Loucy (cell line): ENCODE data around the gene BRAF.
"Not testable (repeated sequence)": the region's sequence is repeated elsewhere in the genome, so short reads cannot be mapped to it uniquely, and the experiment has no call there.

Source experiments
- H2AFZ ChIP-seq: fragments of 200-600 bp; sonication (generic); 2 replicates; pipeline ENCODE4 v1.6.0; 2016; ENCODE audit warnings: antibody characterized with exemption, mild to moderate bottlenecking, low read length, moderate library complexity
- H3F3A ChIP-seq: fragments of 200-600 bp; 2 replicates; pipeline ENCODE4 v1.6.0; 2016; ENCODE audit warnings: antibody characterized with exemption, low read depth, mild to moderate bottlenecking
- H3K27me3 ChIP-seq: fragments of 200-600 bp; sonication (generic); 2 replicates; pipeline ENCODE4 v1.6.1; 2014; ENCODE audit warnings: low read length, mild to moderate bottlenecking; ENCODE audit not compliant: insufficient read depth, poor library complexity, severe bottlenecking
- H3K36me3 ChIP-seq: fragments of 200-600 bp; sonication (generic); 2 replicates; pipeline ENCODE4 v1.6.1; 2016; ENCODE audit warnings: low read length; ENCODE audit not compliant: insufficient read depth
- H3K4me1 ChIP-seq: fragments of 200-600 bp; sonication (generic); 2 replicates; pipeline ENCODE4 v1.5.1; 2014; ENCODE audit warnings: low read length, mild to moderate bottlenecking; ENCODE audit not compliant: insufficient read depth, poor library complexity, severe bottlenecking
- H3K4me2 ChIP-seq: fragments of 200-600 bp; sonication (generic); 2 replicates; pipeline ENCODE4 v1.6.0; 2014; ENCODE audit warnings: antibody characterized with exemption, low read length, low read depth, mild to moderate bottlenecking; ENCODE audit not compliant: poor library complexity, severe bottlenecking
- H3K4me3 ChIP-seq: fragments of 200-600 bp; sonication (generic); 2 replicates; pipeline ENCODE4 v1.5.1; 2014; ENCODE audit warnings: low read length, mild to moderate bottlenecking, mixed read lengths; ENCODE audit not compliant: poor library complexity, severe bottlenecking
- H3K79me2 ChIP-seq: fragments of 200-600 bp; sonication (generic); 2 replicates; pipeline ENCODE4 v1.6.1; 2014; ENCODE audit warnings: low read length; ENCODE audit not compliant: insufficient read depth
- H3K9ac ChIP-seq: fragments of 200-600 bp; sonication (generic); 2 replicates; pipeline ENCODE4 v1.6.0; 2014; ENCODE audit warnings: mild to moderate bottlenecking, low read depth, low read length, moderate library complexity; ENCODE audit not compliant: poor library complexity, severe bottlenecking
- H3K9me2 ChIP-seq: fragments of 200-600 bp; sonication (generic); replicated peaks from 2 replicates; pipeline ENCODE4 v1.6.1; 2016; ENCODE audit warnings: low read depth, low read length, mixed read lengths
- H3K9me3 ChIP-seq: fragments of 200-600 bp; sonication (generic); 2 replicates; pipeline ENCODE4 v1.6.1; 2014; ENCODE audit warnings: mild to moderate bottlenecking, antibody characterized with exemption, low read length, low read depth; ENCODE audit not compliant: insufficient read depth
- H4K20me1 ChIP-seq: fragments of 200-600 bp; sonication (generic); 2 replicates; pipeline ENCODE4 v1.6.0; 2014; ENCODE audit warnings: antibody characterized with exemption, low read length, mild to moderate bottlenecking; ENCODE audit not compliant: insufficient read depth, poor library complexity, severe bottlenecking
- CTCF ChIP-seq: fragments of 200-600 bp; sonication (generic); conservative IDR thresholded peaks from 2 replicates; pipeline ENCODE4 v1.5.1; 2014; ENCODE audit warnings: mild to moderate bottlenecking, antibody characterized with exemption, low read length
- EZH2phosphoT487 ChIP-seq: fragments of 200-600 bp; IDR thresholded peaks from 2 replicates; pipeline ENCODE4 v1.6.1; 2018; ENCODE audit warnings: antibody characterized with exemption, mild to moderate bottlenecking, moderate library complexity, borderline replicate concordance

Gene BRAF

GRCh38 chr7:140670343-140670935 is 254.3 kb downstream of the BRAF start:
- Histone ChIP-seq H3F3A (no peaks in the 10 kb centered on the region), H3K27me3 (no peaks in the 10 kb centered on the region), H3K9ac (no peak overlapping the region), H3K9me3 (no peaks in the 10 kb centered on the region), H3K4me3 (no peak overlapping the region), H2AFZ (0 out of 2 replicates have a peak overlapping the region, but pooled peaks have one; percentile 3), H3K4me2 (no peak overlapping the region), H3K4me1 (peaks cover 24% of the 10 kb centered on the region), H3K9me2 (no peaks in the 10 kb centered on the region), H3K79me2 (peaks cover 17% of the 10 kb centered on the region; the same call in 1 of the 2 replicates), H4K20me1 (no peaks in the 10 kb centered on the region), H3K36me3 (no peaks in the 10 kb centered on the region)
- TF ChIP-seq CTCF (no peak), EZH2phosphoT487 (no peak)

DNA sequence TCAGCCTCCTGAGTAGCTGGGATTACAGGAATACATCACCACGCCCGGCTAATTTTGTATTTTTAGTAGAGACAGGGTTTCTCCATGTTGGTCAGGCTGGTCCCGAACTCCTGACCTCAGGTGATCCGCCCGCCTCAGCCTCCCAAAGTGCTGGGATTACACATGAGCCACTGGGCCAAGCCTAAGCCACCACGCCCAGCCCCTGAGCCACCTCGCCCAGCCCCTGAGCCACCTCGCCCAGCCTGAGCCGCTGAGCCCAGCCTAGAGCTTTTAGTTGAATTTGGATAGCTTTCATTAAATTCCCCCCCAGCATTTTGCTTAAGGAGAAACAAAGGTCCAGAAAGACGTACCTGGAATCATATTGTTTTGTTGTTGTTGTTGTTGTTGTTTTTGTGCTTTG is 254.9 kb downstream of the BRAF start:
- peaks cover 16% of the 10 kb centered on the region; the same call in 1 of the 2 replicates for H3K79me2 ChIP-seq
- not testable (repeated sequence) for H3F3A ChIP-seq, H3K4me3 ChIP-seq, H3K9ac ChIP-seq, H4K20me1 ChIP-seq, H3K36me3 ChIP-seq, H3K4me2 ChIP-seq, H3K27me3 ChIP-seq, H3K9me2 ChIP-seq, H3K9me3 ChIP-seq, H2AFZ ChIP-seq
- H3K4me1 ChIP-seq, result peaks cover 21% of the 10 kb centered on the region

DNA sequence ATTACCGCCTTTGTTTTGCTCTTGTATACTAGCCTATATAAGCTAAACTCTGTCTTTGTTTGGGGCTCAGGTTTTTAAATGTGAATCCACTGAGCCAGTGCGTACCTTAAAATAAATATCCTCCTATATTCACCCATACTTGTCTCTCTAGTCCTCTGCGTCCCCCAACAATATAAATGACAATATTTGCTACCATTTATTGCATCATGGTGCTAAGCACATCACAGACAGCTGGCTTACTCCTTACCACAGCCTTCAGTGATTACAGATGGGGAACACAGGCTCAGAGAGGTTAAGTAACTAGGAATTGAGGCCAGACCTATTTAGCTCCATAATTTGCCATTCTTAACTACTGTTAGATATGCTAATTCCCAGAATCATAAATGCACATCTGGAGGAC is 255.4 kb downstream of the BRAF start:
- H3K9me2 ChIP-seq, result no peaks in the 10 kb centered on the region
- H3F3A ChIP-seq, result no peaks in the 10 kb centered on the region
- TF ChIP-seq CTCF, result no peak
- no peak for TF ChIP-seq EZH2phosphoT487

More for the DNA sequence above, 255.4 kb downstream of the BRAF start:
- Histone ChIP-seq H3K9ac (no peak overlapping the region), H3K4me1 (peaks cover 15% of the 10 kb centered on the region), H3K4me2 (no peak overlapping the region), H3K4me3 (no peak overlapping the region), H4K20me1 (no peaks in the 10 kb centered on the region), H3K9me3 (no peaks in the 10 kb centered on the region), H2AFZ (no peak overlapping the region), H3K27me3 (no peaks in the 10 kb centered on the region), H3K36me3 (no peaks in the 10 kb centered on the region), H3K79me2 (peaks cover 14% of the 10 kb centered on the region; the same call in 1 of the 2 replicates)
